Neural cell (in vitro differentiated cells): ENCODE data around the gene ADPRM.

ENCODE experiments used
- EP300 ChIP-seq: fragments of 450-650 bp; conservative IDR thresholded peaks from 2 replicates; pipeline ENCODE4 v1.6.1; 2014; ENCODE audit warnings: antibody characterized with exemption, mild to moderate bottlenecking, moderate library complexity; ENCODE audit not compliant: poor library complexity, severe bottlenecking
- EZH2 ChIP-seq: fragments of 200-600, 300-800 bp; shearing (Covaris generic), sonication (generic); IDR thresholded peaks from 2 replicates; pipeline ENCODE4 v1.6.1; 2014; ENCODE audit warnings: antibody characterized with exemption, low read length, borderline replicate concordance, mild to moderate bottlenecking; ENCODE audit not compliant: insufficient read depth, poor library complexity, severe bottlenecking
- MXI1 ChIP-seq: fragments of 450-650 bp; conservative IDR thresholded peaks from 2 replicates; pipeline ENCODE4 v1.6.1; 2014; ENCODE audit warnings: antibody characterized with exemption, mild to moderate bottlenecking; ENCODE audit not compliant: poor library complexity, severe bottlenecking
- RAD21 ChIP-seq: fragments of 450-650 bp; conservative IDR thresholded peaks from 2 replicates; pipeline ENCODE4 v1.6.1; 2014; ENCODE audit warnings: antibody characterized with exemption, mild to moderate bottlenecking, moderate library complexity
- SMC3 ChIP-seq: fragments of 450-650 bp; conservative IDR thresholded peaks from 2 replicates; pipeline ENCODE4 v1.6.1; 2014; ENCODE audit warnings: antibody characterized with exemption, mild to moderate bottlenecking, moderate library complexity; ENCODE audit not compliant: poor library complexity
- TAF1 ChIP-seq: IDR thresholded peaks from 2 replicates; pipeline ENCODE4 v1.6.1; 2012; ENCODE audit warnings: low read depth
- TF ChIP-seq, protein P1 (sequence below): IDR thresholded peaks from 2 replicates; pipeline ENCODE4 v1.6.1; 2012; ENCODE audit warnings: borderline replicate concordance
- TF ChIP-seq, protein P2 (sequence below): fragments of 450-650 bp; IDR thresholded peaks from 2 replicates; pipeline ENCODE4 v1.5.1; 2014; ENCODE audit warnings: antibody characterized with exemption, mild to moderate bottlenecking, moderate library complexity; ENCODE audit not compliant: poor library complexity, severe bottlenecking

DNA sequence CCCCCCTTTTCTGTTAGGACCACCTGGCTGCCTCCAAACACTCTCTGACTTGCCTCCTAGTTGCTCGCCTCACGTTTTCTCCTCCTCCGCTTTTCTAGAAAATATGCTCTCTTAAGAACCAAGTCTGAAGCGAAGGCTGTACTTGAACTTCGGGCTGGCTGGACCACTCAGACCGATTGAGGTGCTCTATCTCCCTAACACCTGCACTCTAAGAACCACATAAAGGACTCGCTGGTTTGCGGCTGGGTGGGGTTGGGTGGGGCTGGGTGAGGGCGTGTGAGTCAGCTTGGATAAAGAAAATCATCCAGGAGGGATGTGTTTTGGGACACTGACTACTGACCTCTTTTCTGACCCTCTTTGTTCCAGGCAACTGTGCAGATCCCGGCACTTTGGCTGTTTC lies 55.3 kb downstream of the ADPRM start:
- TF ChIP-seq, protein P1, sequence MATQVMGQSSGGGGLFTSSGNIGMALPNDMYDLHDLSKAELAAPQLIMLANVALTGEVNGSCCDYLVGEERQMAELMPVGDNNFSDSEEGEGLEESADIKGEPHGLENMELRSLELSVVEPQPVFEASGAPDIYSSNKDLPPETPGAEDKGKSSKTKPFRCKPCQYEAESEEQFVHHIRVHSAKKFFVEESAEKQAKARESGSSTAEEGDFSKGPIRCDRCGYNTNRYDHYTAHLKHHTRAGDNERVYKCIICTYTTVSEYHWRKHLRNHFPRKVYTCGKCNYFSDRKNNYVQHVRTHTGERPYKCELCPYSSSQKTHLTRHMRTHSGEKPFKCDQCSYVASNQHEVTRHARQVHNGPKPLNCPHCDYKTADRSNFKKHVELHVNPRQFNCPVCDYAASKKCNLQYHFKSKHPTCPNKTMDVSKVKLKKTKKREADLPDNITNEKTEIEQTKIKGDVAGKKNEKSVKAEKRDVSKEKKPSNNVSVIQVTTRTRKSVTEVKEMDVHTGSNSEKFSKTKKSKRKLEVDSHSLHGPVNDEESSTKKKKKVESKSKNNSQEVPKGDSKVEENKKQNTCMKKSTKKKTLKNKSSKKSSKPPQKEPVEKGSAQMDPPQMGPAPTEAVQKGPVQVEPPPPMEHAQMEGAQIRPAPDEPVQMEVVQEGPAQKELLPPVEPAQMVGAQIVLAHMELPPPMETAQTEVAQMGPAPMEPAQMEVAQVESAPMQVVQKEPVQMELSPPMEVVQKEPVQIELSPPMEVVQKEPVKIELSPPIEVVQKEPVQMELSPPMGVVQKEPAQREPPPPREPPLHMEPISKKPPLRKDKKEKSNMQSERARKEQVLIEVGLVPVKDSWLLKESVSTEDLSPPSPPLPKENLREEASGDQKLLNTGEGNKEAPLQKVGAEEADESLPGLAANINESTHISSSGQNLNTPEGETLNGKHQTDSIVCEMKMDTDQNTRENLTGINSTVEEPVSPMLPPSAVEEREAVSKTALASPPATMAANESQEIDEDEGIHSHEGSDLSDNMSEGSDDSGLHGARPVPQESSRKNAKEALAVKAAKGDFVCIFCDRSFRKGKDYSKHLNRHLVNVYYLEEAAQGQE, result no peak
- TF ChIP-seq MXI1 (no peak), SMC3 (no peak), EP300 (no peak), EZH2 (no peak), TAF1 (no peak), RAD21 (no peak)
- TF ChIP-seq, protein P2, sequence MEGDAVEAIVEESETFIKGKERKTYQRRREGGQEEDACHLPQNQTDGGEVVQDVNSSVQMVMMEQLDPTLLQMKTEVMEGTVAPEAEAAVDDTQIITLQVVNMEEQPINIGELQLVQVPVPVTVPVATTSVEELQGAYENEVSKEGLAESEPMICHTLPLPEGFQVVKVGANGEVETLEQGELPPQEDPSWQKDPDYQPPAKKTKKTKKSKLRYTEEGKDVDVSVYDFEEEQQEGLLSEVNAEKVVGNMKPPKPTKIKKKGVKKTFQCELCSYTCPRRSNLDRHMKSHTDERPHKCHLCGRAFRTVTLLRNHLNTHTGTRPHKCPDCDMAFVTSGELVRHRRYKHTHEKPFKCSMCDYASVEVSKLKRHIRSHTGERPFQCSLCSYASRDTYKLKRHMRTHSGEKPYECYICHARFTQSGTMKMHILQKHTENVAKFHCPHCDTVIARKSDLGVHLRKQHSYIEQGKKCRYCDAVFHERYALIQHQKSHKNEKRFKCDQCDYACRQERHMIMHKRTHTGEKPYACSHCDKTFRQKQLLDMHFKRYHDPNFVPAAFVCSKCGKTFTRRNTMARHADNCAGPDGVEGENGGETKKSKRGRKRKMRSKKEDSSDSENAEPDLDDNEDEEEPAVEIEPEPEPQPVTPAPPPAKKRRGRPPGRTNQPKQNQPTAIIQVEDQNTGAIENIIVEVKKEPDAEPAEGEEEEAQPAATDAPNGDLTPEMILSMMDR, result no peak
